H9 (cell line): ENCODE data around the gene TSPEAR. TPM values are rescaled to one million over a fixed set of nuclear protein-coding genes. Genes with fewer than 3 reads are reported as not detected.
A peak's percentile ranks its signal among the peaks of the same experiment; 100 is the strongest.

Source experiments
- DNase-seq: peaks from one replicate; pipeline ENCODE4 v3.0.0-alpha.2; 2017
- H2AFZ ChIP-seq: one replicate; pipeline ENCODE4 v1.6.1; 2013; ENCODE audit warnings: mild to moderate bottlenecking, low read length, control low read depth, moderate library complexity
- H2AK5ac ChIP-seq: 2 replicates; pipeline ENCODE4 v1.6.1; 2013; ENCODE audit warnings: low read length, control low read depth, mixed read lengths; ENCODE audit not compliant: insufficient read length
- H2BK120ac ChIP-seq: one replicate; pipeline ENCODE4 v1.6.1; 2013; ENCODE audit warnings: low read depth, mild to moderate bottlenecking, low read length, control low read depth, inconsistent platforms; ENCODE audit not compliant: poor library complexity, severe bottlenecking
- H2BK12ac ChIP-seq: 2 replicates; pipeline ENCODE4 v1.6.1; 2013; ENCODE audit warnings: low read length, control low read depth, mixed read lengths, low read depth; ENCODE audit not compliant: insufficient read length
- H2BK15ac ChIP-seq: 2 replicates; pipeline ENCODE4 v1.6.1; 2013; ENCODE audit warnings: low read depth, low read length, control low read depth
- H2BK20ac ChIP-seq: one replicate; pipeline ENCODE4 v1.6.1; 2013; ENCODE audit warnings: low read depth, mild to moderate bottlenecking, low read length, control low read depth, inconsistent platforms; ENCODE audit not compliant: poor library complexity, severe bottlenecking
- H2BK5ac ChIP-seq: 2 replicates; pipeline ENCODE4 v1.6.1; 2013; ENCODE audit warnings: low read length, control low read depth, mixed read lengths; ENCODE audit not compliant: insufficient read length
- H3K14ac ChIP-seq: 2 replicates; pipeline ENCODE4 v1.6.1; 2013; ENCODE audit warnings: low read length, control low read depth; ENCODE audit not compliant: insufficient read depth
- H3K18ac ChIP-seq: 2 replicates; pipeline ENCODE4 v1.6.1; 2013; ENCODE audit warnings: low read depth, mild to moderate bottlenecking, mixed read lengths, low read length, control low read depth; ENCODE audit not compliant: insufficient read length
- H3K23ac ChIP-seq: 2 replicates; pipeline ENCODE4 v1.6.1; 2013; ENCODE audit warnings: low read length, control low read depth, mixed read lengths, low read depth; ENCODE audit not compliant: insufficient read length
- H3K23me2 ChIP-seq: 2 replicates; pipeline ENCODE4 v1.6.1; 2013; ENCODE audit warnings: low read depth, mild to moderate bottlenecking, mixed read lengths, low read length, control low read depth; ENCODE audit not compliant: insufficient read length, poor library complexity, severe bottlenecking
- H3K27ac ChIP-seq: 2 replicates; pipeline ENCODE4 v1.5.1; 2013; ENCODE audit warnings: low read length, control low read depth, mixed read lengths, low read depth; ENCODE audit not compliant: insufficient read length
- H3K27me3 ChIP-seq: 2 replicates; pipeline ENCODE4 v1.6.1; 2013; ENCODE audit warnings: low read length, control low read depth, inconsistent platforms; ENCODE audit not compliant: insufficient read depth
- H3K4ac ChIP-seq: 2 replicates; pipeline ENCODE4 v1.6.1; 2013; ENCODE audit warnings: low read depth, mild to moderate bottlenecking, control low read depth, inconsistent platforms, low read length, moderate library complexity
- H3K4me1 ChIP-seq: 2 replicates; pipeline ENCODE4 v1.6.1; 2013; ENCODE audit warnings: low read length, control low read depth, inconsistent platforms; ENCODE audit not compliant: insufficient read depth
- H3K4me2 ChIP-seq: 2 replicates; pipeline ENCODE4 v1.6.1; 2013; ENCODE audit warnings: low read length, control low read depth, mixed read lengths; ENCODE audit not compliant: insufficient read length, insufficient read depth
- H3K56ac ChIP-seq: 2 replicates; pipeline ENCODE4 v1.6.1; 2013; ENCODE audit warnings: low read depth, mild to moderate bottlenecking, mixed read lengths, low read length, control low read depth; ENCODE audit not compliant: insufficient read length
- H3K79me1 ChIP-seq: 2 replicates; pipeline ENCODE4 v1.6.1; 2013; ENCODE audit warnings: low read depth, mild to moderate bottlenecking, moderate library complexity, low read length, control low read depth, inconsistent platforms; ENCODE audit not compliant: insufficient read depth, poor library complexity, severe bottlenecking
- H3K79me2 ChIP-seq: 2 replicates; pipeline ENCODE4 v1.6.1; 2013; ENCODE audit warnings: low read length, control low read depth, inconsistent platforms; ENCODE audit not compliant: insufficient read depth
- H3K9ac ChIP-seq: 2 replicates; pipeline ENCODE4 v1.6.1; 2013; ENCODE audit warnings: low read length, control low read depth, mixed read lengths; ENCODE audit not compliant: insufficient read length; ENCODE audit errors: extremely low read depth
- H3K9me3 ChIP-seq: one replicate; pipeline ENCODE4 v1.6.1; 2013; ENCODE audit warnings: low read depth, low read length, inconsistent platforms; ENCODE audit not compliant: control insufficient read depth
- H3T11ph ChIP-seq: one replicate; pipeline ENCODE4 v1.6.1; 2013; ENCODE audit warnings: mild to moderate bottlenecking, low read length, control low read depth, inconsistent platforms
- H4K20me1 ChIP-seq: one replicate; pipeline ENCODE4 v1.6.1; 2013; ENCODE audit not compliant: control insufficient read depth, insufficient read length, insufficient read depth
- H4K5ac ChIP-seq: 2 replicates; pipeline ENCODE4 v1.6.1; 2013; ENCODE audit warnings: low read depth, mild to moderate bottlenecking, mixed read lengths, low read length, control low read depth; ENCODE audit not compliant: insufficient read length
- H4K8ac ChIP-seq: replicated peaks from 2 replicates; pipeline ENCODE4 v1.6.1; 2013; ENCODE audit warnings: low read length, control low read depth, mixed read lengths, low read depth; ENCODE audit not compliant: insufficient read length
- H4K91ac ChIP-seq: 2 replicates; pipeline ENCODE4 v1.6.1; 2013; ENCODE audit warnings: low read depth, mild to moderate bottlenecking, moderate library complexity, mixed read lengths, low read length, control low read depth; ENCODE audit not compliant: insufficient read length
- H3K27ac Mint-ChIP-seq, 3 experiments: 2 replicates in 2 of 3; 3 replicates in 1 of 3; pipeline ENCODE4 v1.8.0; 2020 to 2021; ENCODE audit warnings: mixed read lengths in 3 of 3, mild to moderate bottlenecking in 1 of 3, moderate library complexity in 1 of 3
- H3K27me3 Mint-ChIP-seq: 2 replicates; pipeline ENCODE4 v1.8.0; 2021; ENCODE audit warnings: low read depth, mild to moderate bottlenecking, moderate library complexity, mixed read lengths
- H3K36me3 Mint-ChIP-seq, 3 experiments: 2 replicates in 2 of 3; 3 replicates in 1 of 3; pipeline ENCODE4 v1.8.0; 2020 to 2021; ENCODE audit warnings: low read depth in 3 of 3, mixed read lengths in 3 of 3; ENCODE audit not compliant: insufficient read depth in 1 of 3
- H3K4me1 Mint-ChIP-seq, 2 experiments: 2 replicates each; pipeline ENCODE4 v1.8.0; 2020; ENCODE audit warnings: mixed read lengths in 2 of 2
- H3K4me3 Mint-ChIP-seq, 2 experiments: 2 replicates in 1 of 2; 3 replicates in 1 of 2; pipeline ENCODE4 v1.8.0; 2020 to 2021; ENCODE audit warnings: mild to moderate bottlenecking in 2 of 2, mixed read lengths in 2 of 2, moderate library complexity in 1 of 2
- H3K9me3 Mint-ChIP-seq, 2 experiments: 2 replicates in 1 of 2; 3 replicates in 1 of 2; pipeline ENCODE4 v1.8.0; 2020; ENCODE audit warnings: mild to moderate bottlenecking in 2 of 2, mixed read lengths in 2 of 2, moderate library complexity in 1 of 2
- WGBS: extraction: QIAGEN DNeasy Blood & Tissue Kit; methylation state at CpG from one replicate; pipeline ENCODE4 v1.1.7; 2013; ENCODE audit warnings: missing lambda C conversion rate, low lambda C conversion rate, mixed read lengths; ENCODE audit not compliant: insufficient read length; ENCODE audit errors: extremely low coverage; 5-methylcytosine and 5-hydroxymethylcytosine counted together
- total RNA-seq: library from RNA; stranded (reverse); gene quantifications from 2 replicates; pipeline ENCODE4 v1.2.1, GENCODE V29; 2021
- TF ChIP-seq, protein P1 (sequence below): fragments of 200-600 bp; sonication (generic); conservative IDR thresholded peaks from 3 replicates; pipeline ENCODE4 v1.8.0; 2021; ENCODE audit warnings: antibody characterized with exemption, mild to moderate bottlenecking

The TSPEAR gene
- total RNA-seq, 1 experiment from 2014 or later: 1.3 TPM

DNA sequence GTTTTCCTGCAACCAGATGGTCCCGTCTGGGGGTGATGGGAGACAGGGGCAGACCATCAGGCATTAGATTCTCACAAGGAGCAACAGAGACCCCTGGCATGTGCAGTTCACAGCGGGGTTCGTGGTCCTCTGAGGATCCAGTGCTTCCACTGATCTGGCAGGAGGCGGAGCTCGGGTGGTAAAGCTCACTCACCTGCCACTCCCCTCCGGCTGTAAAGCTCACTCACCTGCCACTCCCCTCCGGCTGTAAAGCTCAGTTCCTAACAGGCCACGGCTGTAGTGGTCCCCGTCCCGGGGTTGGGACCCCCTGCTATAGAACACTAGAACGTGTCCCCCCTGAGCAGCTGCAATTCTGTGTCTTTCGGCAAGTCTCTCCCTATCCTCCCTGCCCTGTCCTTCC, 9.8 kb downstream of the TSPEAR start:
- H2BK12ac ChIP-seq: no peak overlapping the region
- no peak overlapping the region for H3K27ac ChIP-seq
- H2BK15ac ChIP-seq: no peak overlapping the region
- H3K9ac ChIP-seq: no peak overlapping the region
- no peak overlapping the region for H3K56ac ChIP-seq
- no peak overlapping the region for H3T11ph ChIP-seq
- WGBS: no CpG with 5 or more reads among the region's 12 CpGs
- Mint-ChIP-seq H3K27ac (peak overlapping the region in 1 of 3 experiments; percentile 65; a peak in 1 of 7 replicates), H3K36me3 (no peaks in the 10 kb centered on the region; a peak in 1 of 7 replicates), H3K4me1 (peaks cover 78 to 84% of the 10 kb centered on the region in 2 experiments), H3K4me3 (no peak overlapping the region), H3K27me3 (peaks cover 24% of the 10 kb centered on the region), H3K9me3 (no peaks in the 10 kb centered on the region; a peak in 1 of 5 replicates)
- TF ChIP-seq, protein P1, sequence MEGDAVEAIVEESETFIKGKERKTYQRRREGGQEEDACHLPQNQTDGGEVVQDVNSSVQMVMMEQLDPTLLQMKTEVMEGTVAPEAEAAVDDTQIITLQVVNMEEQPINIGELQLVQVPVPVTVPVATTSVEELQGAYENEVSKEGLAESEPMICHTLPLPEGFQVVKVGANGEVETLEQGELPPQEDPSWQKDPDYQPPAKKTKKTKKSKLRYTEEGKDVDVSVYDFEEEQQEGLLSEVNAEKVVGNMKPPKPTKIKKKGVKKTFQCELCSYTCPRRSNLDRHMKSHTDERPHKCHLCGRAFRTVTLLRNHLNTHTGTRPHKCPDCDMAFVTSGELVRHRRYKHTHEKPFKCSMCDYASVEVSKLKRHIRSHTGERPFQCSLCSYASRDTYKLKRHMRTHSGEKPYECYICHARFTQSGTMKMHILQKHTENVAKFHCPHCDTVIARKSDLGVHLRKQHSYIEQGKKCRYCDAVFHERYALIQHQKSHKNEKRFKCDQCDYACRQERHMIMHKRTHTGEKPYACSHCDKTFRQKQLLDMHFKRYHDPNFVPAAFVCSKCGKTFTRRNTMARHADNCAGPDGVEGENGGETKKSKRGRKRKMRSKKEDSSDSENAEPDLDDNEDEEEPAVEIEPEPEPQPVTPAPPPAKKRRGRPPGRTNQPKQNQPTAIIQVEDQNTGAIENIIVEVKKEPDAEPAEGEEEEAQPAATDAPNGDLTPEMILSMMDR: no peak
- peaks cover 13% of the 10 kb centered on the region; the same call in 1 of the 2 replicates for H3K4me1 ChIP-seq
- H3K79me1 ChIP-seq: no peaks in the 10 kb centered on the region
- no peak for DNase-seq
- no peak overlapping the region for H3K4ac ChIP-seq
- H3K23me2 ChIP-seq: peaks cover 4% of the 10 kb centered on the region
- H2AFZ ChIP-seq: no peak overlapping the region
- peaks cover 5% of the 10 kb centered on the region; the same call in 1 of the 2 replicates for H3K27me3 ChIP-seq
- no peak overlapping the region for H4K5ac ChIP-seq
- H3K9me3 ChIP-seq: no peaks in the 10 kb centered on the region
- H2AK5ac ChIP-seq: no peak overlapping the region
- H4K20me1 ChIP-seq: no peaks in the 10 kb centered on the region
- H4K8ac ChIP-seq: no peak overlapping the region
- H2BK5ac ChIP-seq: no peak overlapping the region
- H4K91ac ChIP-seq: no peak overlapping the region
- no peaks in the 10 kb centered on the region for H3K79me2 ChIP-seq
- no peak overlapping the region for H3K23ac ChIP-seq
- no peak overlapping the region; the same call in 1 of the 2 replicates for H3K14ac ChIP-seq
- H2BK120ac ChIP-seq: no peak overlapping the region
- no peak overlapping the region for H3K4me2 ChIP-seq
- no peak overlapping the region for H2BK20ac ChIP-seq
- no peak overlapping the region for H3K18ac ChIP-seq
